Effector memory CD8-positive, alpha-beta T cell (primary cell): Measurements from ENCODE around the gene WDR4.
A peak's percentile ranks its signal among the peaks of the same experiment; 100 is the strongest.
"Not testable (repeated sequence)": the region's sequence is repeated elsewhere in the genome, so short reads cannot be mapped to it uniquely, and the experiment has no call there.

Experiments used
- ATAC-seq: fragments of 150-1000 bp; cut with Tn5 transposase; replicated peaks from 2 replicates; pipeline ENCODE4 v1.10.0; 2021; ENCODE audit warnings: mild to moderate bottlenecking, moderate library complexity
- DNase-seq, 3 experiments: peaks; one replicate each; pipeline ENCODE4 v3.0.0; 2021
- H3K27ac Mint-ChIP-seq, 2 donors: one replicate each; pipeline ENCODE4 v1.8.0; 2022; ENCODE audit warnings: mild to moderate bottlenecking in 2 of 2, mixed read lengths in 2 of 2, moderate library complexity in 2 of 2
- H3K27me3 Mint-ChIP-seq, 2 donors: one replicate each; pipeline ENCODE4 v1.8.0; 2022; ENCODE audit warnings: mixed read lengths in 2 of 2
- H3K36me3 Mint-ChIP-seq: one replicate; pipeline ENCODE4 v1.8.0; 2022; ENCODE audit warnings: mild to moderate bottlenecking, moderate library complexity, mixed read lengths; ENCODE audit not compliant: insufficient read depth
- H3K4me1 Mint-ChIP-seq, 2 donors: one replicate each; pipeline ENCODE4 v1.8.0; 2022; ENCODE audit warnings: low read depth in 2 of 2, mixed read lengths in 2 of 2
- H3K4me3 Mint-ChIP-seq, 2 donors: one replicate each; pipeline ENCODE4 v1.8.0; 2022; ENCODE audit warnings: mild to moderate bottlenecking in 2 of 2, mixed read lengths in 2 of 2, moderate library complexity in 2 of 2
- H3K9me3 Mint-ChIP-seq, 2 donors: one replicate each; pipeline ENCODE4 v1.8.0; 2022; ENCODE audit warnings: mixed read lengths in 2 of 2

WDR4 gene

GRCh38 chr21:42820616-42821465 lies 58.5 kb downstream of the WDR4 start:
- ATAC-seq, result no peak
- Mint-ChIP-seq H3K27me3 (peaks cover 19 to 23% of the 10 kb centered on the region in 2 donors), H3K36me3 (peaks cover 2% of the 10 kb centered on the region), H3K9me3 (no peaks in the 10 kb centered on the region), H3K4me1 (peaks cover 3 to 5% of the 10 kb centered on the region in 2 donors), H3K4me3 (no peak overlapping the region), H3K27ac (no peak overlapping the region)
- DNase-seq, result no peak

DNA sequence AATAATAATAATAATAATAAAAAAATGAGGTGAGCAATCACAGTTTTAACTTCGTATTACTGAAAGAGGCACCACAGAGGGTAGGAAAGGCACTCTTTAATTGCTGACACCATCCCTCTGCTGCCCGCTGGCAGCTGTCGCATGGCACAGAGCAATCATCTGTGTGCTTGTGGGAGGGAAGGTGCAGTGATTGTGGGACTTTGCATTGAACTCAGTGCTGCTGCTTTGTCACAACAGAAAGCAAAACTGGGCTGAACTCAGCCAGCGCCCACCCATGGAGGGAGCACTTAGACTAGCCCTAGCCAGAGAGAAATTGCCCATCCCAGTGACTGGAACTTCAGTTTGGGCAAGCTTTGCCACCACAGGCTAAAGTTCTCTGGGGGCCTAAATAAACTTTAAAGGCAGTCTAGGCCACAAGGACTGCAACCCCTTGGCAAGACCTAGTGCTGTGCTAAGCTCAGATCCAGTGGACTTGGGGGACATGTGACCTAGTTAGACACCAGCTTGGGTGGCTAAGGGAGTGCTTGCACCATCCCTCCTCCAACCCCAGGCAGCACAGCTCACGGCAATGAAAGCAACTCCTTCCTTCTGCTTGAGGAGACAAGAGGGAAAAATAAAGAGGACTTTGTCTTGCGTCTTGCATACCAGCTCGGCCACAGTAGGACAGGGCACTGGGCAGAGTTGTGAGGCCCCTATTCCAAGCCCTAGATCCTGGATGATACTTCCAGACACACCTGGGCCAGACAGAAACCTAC lies 59.3 kb downstream of the WDR4 start:
- Mint-ChIP-seq H3K4me3 (no peak overlapping the region), H3K4me1 (peaks cover 3 to 5% of the 10 kb centered on the region in 2 donors), H3K27me3 (peaks cover 12 to 15% of the 10 kb centered on the region in 2 donors), H3K9me3 (no peaks in the 10 kb centered on the region), H3K36me3 (peaks cover 2% of the 10 kb centered on the region), H3K27ac (no peak overlapping the region)
- DNase-seq (no peak), ATAC-seq (no peak)

GRCh38 chr21:42818328-42818749 lies 61.0 kb downstream of the WDR4 start:
- Mint-ChIP-seq H3K36me3 (peaks cover 2% of the 10 kb centered on the region), H3K27ac (peak overlapping the region in 1 of 2 donors; percentile 30), H3K9me3 (no peaks in the 10 kb centered on the region), H3K27me3 (peaks cover 12 to 14% of the 10 kb centered on the region in 2 donors), H3K4me1 (peaks cover 3 to 5% of the 10 kb centered on the region in 2 donors), H3K4me3 (no peak overlapping the region)
- ATAC-seq, result peak; percentile 69
- peak; percentile 44 to 61 (median 59) for DNase-seq

DNA sequence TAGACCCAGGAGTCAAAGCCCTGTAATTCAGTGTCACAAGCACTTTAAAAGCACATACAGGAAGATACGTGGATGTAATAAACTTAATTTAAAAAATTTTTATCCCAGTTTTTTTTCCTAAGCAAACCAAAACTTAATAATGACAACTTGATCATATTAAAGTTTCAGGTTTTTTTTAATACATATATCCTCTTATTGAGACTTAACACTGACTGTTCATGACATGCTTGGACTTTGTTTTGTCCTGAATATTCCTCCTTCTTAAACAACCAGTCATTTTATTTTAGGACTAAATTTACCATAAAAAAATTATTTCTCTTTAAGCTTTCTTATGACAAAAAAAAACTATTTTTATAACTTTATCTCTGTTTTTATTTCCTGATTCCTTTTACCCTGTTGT lies 64.1 kb downstream of the WDR4 start:
- Mint-ChIP-seq H3K27ac (no peak overlapping the region), H3K4me3 (no peak overlapping the region), H3K27me3 (peaks cover 14 to 17% of the 10 kb centered on the region in 2 donors), H3K9me3 (no peaks in the 10 kb centered on the region), H3K36me3 (peaks cover 2% of the 10 kb centered on the region), H3K4me1 (peaks cover 3% of the 10 kb centered on the region in 2 donors)
- DNase-seq (no peak), ATAC-seq (no peak)

- DNase-seq, H3K4me1 Mint-ChIP-seq, ATAC-seq, H3K36me3 Mint-ChIP-seq, H3K9me3 Mint-ChIP-seq, H3K27ac Mint-ChIP-seq, H3K4me3 Mint-ChIP-seq: not testable (repeated sequence)
- peaks cover 6 to 24% of the 10 kb centered on the region in 2 donors for H3K27me3 Mint-ChIP-seq
These were observed 66.7 kb downstream of the WDR4 start for GRCh38 chr21:42812528-42813241.

DNA sequence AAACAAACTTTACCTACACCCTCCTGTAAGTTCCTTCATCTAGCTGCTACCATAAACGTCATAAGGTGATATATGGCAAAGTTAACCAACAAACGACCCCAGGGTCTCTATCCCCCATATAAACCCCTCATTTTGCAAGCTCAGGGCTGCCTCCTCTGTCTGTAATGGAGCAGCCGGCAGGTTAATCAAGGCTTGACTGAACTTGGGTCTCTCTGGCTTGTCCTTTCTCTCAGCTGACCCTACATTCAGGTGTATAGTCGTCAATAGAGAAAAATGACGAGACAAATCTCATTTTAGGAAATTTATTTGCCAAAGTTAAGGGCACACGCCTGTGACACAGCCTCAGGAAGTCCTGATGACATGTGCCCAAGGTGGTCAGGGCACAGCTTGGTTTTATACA lies 67.4 kb downstream of the WDR4 start:
- DNase-seq (no peak), ATAC-seq (no peak)
- no peaks in the 10 kb centered on the region for H3K9me3 Mint-ChIP-seq
- H3K4me3 Mint-ChIP-seq, result no peak overlapping the region
- H3K36me3 Mint-ChIP-seq, result no peaks in the 10 kb centered on the region
- H3K4me1 Mint-ChIP-seq, result no peaks in the 10 kb centered on the region
- peaks cover 7 to 24% of the 10 kb centered on the region in 2 donors for H3K27me3 Mint-ChIP-seq
- no peak overlapping the region for H3K27ac Mint-ChIP-seq

- H3K27ac Mint-ChIP-seq, result no peak overlapping the region
- no peaks in the 10 kb centered on the region for H3K9me3 Mint-ChIP-seq
- H3K27me3 Mint-ChIP-seq, result peaks cover 24 to 25% of the 10 kb centered on the region in 2 donors
- no peaks in the 10 kb centered on the region for H3K36me3 Mint-ChIP-seq
- no peak overlapping the region for H3K4me3 Mint-ChIP-seq
- no peak for DNase-seq
- no peaks in the 10 kb centered on the region for H3K4me1 Mint-ChIP-seq
- ATAC-seq, result no peak
These were observed 69.5 kb downstream of the WDR4 start for GRCh38 chr21:42809577-42810475.

DNA sequence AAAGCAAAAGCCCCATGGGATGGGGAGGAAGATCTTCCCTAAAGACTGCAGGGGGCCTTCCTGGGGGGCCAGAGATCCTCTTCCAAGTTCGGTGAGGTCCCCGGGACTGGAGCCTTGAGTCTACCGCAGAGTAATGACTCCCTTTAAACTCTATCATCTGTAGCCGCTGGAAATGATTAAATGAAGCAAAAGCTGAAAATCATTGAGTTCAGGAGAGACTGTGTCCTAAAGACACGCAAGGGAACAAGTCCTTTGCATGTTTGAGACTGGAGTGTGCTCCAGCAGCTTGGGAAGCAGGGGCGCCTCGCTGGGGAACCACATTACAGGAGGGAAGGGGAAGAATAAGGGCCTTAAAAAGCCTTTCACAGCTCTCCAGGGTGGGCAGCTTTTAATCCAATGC lies 70.2 kb downstream of the WDR4 start:
- DNase-seq (no peak), ATAC-seq (no peak)
- Mint-ChIP-seq H3K9me3 (no peaks in the 10 kb centered on the region), H3K27ac (no peak overlapping the region), H3K27me3 (peaks cover 24 to 29% of the 10 kb centered on the region in 2 donors), H3K36me3 (no peaks in the 10 kb centered on the region), H3K4me1 (no peaks in the 10 kb centered on the region), H3K4me3 (no peak overlapping the region)

GRCh38 chr21:42807938-42808613 lies 71.3 kb downstream of the WDR4 start:
- H3K4me1 Mint-ChIP-seq, result no peaks in the 10 kb centered on the region
- no peaks in the 10 kb centered on the region for H3K9me3 Mint-ChIP-seq
- H3K4me3 Mint-ChIP-seq, result no peak overlapping the region
- ATAC-seq, result no peak
- peaks cover 24 to 29% of the 10 kb centered on the region in 2 donors for H3K27me3 Mint-ChIP-seq
- H3K27ac Mint-ChIP-seq, result no peak overlapping the region
- no peaks in the 10 kb centered on the region for H3K36me3 Mint-ChIP-seq
- DNase-seq, result no peak

DNA sequence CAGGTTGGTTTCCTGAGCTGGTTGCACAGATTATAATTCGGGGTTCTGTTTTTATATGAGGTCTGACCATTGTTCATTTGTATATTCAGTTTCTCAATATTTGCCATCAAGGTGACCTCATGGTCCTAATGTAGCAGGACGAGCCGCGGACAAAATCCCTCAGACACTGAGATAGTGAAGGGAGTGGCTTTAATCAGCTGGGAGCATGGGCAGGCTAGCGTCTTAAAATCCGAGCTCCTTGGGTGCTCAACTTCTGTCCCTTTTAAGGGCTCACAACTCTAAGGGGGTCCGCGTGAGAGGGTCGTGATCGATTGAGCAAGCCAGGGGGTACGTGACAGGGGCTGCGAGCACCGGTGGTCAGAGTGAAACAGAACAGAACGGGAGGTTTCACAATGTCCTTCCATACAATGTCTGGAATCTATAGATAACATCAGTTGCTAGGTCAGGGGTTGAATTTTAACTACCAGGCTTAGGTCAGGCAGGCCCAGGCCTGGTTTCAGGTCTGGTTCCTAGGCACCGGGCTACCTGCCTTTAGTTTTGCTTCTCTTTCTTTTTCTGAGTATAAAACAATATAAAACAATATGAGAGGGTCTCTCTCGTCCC lies 71.9 kb downstream of the WDR4 start:
- DNase-seq, ATAC-seq, H3K4me1 Mint-ChIP-seq, H3K4me3 Mint-ChIP-seq, H3K36me3 Mint-ChIP-seq, H3K27ac Mint-ChIP-seq, H3K9me3 Mint-ChIP-seq: not testable (repeated sequence)
- peaks cover 24 to 29% of the 10 kb centered on the region in 2 donors for H3K27me3 Mint-ChIP-seq

- Mint-ChIP-seq H3K9me3 (no peaks in the 10 kb centered on the region), H3K4me3 (no peak overlapping the region), H3K4me1 (no peaks in the 10 kb centered on the region), H3K27me3 (peaks cover 24 to 29% of the 10 kb centered on the region in 2 donors), H3K36me3 (no peaks in the 10 kb centered on the region), H3K27ac (no peak overlapping the region)
- DNase-seq, result no peak
- ATAC-seq, result no peak
These were observed 72.7 kb downstream of the WDR4 start for GRCh38 chr21:42806509-42807140.
